NCI-H748 treated with DMSO at 0.1 percent for 48 hours (cell line): ENCODE data around the gene SLC45A1.

Experiments used
- DNase-seq: peaks from one replicate; lab custom pipeline; 2025; lab: John Stamatoyannopoulos, UW

SLC45A1 gene

DNA sequence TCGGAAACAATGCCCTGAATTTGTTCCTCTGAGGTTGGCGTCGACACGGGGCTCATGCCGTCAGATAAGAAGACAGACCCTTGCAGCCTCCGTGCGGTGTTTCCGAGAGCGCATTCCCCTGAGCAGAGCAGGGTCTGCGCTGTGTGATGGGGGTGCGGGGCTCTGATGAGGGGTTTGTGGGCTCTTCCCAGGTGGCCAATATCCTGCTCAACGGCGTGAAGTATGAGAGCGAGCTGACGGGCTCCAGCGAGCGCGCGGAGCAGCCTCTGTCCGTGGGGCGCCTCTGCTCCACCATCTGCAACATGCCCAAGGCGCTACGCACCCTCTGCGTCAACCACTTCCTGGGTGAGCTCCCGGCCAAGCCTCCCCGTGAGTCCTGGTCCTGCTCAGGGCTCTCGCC, 17.3 kb downstream of the SLC45A1 start:
- no peak for DNase-seq

DNA sequence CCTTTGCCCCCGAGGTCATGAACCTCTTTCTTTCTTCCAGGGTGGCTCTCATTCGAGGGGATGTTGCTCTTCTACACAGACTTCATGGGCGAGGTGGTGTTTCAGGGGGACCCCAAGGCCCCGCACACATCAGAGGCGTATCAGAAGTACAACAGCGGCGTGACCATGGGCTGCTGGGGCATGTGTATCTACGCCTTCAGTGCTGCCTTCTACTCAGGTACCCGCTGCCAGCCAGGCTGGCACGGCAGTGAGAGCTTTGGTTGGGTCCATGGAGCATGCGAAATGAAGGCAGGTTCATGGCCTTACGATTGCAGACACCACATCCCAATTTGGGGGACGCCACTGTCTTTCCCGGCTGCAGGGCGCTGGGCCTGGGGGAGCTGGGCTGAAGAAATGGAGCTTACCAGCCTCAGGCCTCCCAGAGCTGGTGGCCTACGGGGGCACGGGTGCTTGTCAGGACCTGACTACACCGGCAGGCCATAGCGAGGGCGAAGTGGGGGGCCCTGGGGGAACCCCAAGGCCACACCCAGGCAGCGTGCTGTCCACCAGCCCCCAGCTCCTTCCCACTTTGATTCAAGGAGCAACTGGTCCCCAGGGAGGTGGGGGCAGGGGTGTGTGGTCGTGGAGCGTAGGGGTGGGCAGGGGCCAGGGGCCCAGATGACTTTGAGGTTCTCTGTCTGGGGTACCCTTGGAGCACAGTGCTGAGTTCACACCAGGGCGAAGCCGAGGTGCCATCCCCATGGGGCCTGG, 20.0 kb downstream of the SLC45A1 start:
- no peak for DNase-seq

DNA sequence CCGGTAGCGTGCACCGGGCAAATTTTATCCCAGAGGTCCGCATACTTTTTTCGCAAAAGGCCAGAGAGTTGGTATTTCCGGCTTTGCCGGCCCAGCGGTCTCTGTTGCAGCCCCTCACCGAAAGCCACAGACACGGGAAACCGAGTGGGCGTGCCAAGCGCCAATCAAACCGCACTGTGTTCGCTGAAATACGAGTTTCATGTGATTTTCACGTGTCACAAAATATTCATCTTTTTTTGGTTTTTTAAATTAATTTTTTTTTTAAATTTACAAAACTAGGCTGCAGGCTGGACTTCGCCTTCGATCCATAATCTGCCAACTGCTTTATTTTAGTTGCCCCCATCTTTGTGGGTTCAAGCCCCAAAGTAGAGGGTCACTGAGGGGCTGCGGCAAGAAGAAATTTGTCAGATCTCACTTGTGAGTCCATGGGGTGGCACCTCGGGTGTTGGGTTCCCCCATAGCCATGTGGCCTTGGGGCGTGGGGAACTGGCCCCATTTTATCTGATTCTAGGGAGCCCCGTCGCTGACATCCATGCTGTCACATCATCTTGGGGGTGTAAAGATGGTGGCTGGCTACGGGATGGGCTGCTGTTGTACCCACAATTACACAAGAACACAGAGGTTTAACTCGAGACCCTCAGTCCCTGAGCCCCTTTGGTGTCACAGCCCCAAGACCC, 20.8 kb downstream of the SLC45A1 start:
- no peak for DNase-seq

DNA sequence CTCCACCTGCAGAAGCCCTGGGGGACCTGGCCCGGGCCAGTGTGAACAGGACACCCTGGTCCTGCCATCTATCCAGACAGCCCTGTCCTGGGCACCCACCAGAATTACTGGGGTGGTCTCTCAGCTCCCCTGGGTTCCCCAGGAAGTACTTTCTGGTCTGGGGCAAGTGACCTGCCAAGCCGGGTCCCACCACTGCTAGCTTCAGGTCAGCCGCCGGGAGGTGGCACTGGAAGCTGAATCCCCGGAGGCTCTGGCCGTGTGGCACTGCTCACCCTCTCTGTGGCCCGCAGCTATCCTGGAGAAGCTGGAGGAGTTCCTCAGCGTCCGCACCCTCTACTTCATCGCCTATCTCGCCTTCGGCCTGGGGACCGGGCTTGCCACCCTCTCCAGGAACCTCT, 21.3 kb downstream of the SLC45A1 start:
- no peak for DNase-seq

DNA sequence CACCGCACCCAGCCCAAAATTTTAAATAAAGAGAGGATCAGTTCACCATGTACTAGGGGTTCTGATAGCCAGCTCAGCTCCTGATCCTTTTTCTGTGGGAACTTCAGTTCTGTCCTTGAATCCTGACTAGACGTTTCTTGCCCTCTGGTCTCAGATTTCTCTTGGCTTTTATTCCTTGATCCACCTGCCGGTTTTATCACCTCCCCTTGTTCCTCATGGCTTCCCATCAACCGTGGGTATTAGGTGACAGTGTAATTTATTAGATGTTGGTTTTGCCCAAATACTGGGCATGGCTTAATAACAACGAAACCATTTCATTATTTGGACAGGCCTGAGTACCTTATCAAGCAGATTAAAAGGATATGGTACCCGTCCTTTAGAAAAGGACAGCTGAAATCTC, 22.5 kb downstream of the SLC45A1 start:
- DNase-seq = no peak

DNA sequence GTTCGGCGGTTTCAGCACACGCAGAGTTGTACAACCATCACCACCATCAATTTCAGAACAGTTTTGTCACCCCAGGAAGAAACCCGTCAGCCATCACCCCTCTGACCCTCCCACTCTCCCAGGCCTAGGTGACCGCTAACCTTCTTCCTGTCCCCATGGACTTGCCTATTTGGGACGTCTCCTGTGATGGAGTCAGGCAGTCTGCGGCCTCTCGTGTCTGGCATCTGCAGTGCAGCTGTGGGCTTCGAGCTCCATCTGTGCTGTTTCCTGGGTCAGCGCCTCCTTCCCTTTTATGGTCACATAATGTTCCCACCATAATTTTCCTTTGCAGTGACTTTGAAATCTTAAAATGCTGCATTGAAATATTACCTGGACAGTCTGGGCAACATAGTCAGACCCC, 24.4 kb downstream of the SLC45A1 start:
- no peak for DNase-seq

DNA sequence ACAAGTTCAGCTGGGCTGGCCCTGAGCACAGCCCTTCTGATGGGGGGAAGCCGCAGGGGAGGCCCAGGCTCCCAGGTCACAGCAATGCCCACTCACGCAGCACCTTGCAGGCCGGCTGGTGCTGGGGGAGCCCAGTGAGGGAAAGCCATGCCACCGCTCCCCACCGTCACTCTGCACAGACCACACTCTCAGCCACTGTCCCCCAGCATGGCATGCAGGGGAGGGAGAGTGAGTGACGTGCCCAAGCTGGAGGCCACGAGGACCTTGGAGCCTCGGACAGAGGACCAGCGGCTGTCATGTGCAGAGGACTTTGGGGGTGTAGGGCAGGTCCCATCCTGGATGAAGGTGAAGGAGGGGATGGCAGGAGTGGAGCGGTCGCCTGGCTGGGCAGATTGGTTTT, 25.1 kb downstream of the SLC45A1 start:
- DNase-seq = no peak

DNA sequence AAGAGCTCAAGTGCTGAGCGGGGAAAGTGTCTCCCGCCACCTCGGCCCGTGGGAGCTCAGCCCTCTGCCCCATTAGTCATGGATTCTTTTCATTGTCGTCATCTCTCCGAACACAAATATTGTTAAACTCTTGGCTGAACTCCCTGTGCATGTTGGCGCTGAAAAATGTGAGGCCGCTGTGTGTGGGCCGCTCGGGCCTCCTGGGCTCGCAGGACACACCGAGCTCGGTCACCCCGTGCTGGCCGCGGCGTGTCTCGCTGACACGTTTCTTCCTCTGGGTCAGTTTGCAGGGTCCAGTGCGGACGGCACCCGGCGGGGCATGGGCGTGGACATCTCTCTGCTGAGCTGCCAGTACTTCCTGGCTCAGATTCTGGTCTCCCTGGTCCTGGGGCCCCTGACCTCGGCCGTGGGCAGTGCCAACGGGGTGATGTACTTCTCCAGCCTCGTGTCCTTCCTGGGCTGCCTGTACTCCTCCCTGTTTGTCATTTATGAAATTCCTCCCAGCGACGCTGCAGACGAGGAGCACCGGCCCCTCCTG, 25.6 kb downstream of the SLC45A1 start:
- no peak for DNase-seq

DNA sequence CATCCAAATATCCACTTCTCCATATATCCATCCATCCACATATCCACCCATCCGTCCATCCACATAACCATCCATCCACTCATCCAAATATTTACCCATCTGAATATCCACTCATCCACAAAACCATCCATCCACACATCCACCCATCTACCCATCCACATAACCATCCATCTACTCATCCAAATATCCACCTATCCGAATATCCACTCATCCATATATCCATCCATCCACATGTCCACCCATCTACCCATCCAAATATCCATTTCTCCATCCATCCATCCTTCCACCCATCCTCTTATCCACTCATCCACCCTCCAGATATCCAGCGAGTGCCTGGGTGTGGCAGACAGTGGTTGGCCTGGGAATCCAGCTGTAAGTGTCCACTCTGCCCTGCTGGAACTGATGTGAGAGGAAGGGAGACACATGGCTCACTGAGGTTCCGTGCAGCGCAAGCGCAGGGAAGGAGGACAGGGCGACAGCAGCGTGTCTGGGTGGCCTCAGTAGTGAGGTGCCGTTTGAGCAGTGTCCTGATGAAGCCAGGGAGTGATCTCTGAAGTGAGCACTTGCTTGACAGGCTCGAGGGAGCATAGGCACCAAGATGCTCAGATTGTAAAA, 27.1 kb downstream of the SLC45A1 start:
- no peak for DNase-seq

DNA sequence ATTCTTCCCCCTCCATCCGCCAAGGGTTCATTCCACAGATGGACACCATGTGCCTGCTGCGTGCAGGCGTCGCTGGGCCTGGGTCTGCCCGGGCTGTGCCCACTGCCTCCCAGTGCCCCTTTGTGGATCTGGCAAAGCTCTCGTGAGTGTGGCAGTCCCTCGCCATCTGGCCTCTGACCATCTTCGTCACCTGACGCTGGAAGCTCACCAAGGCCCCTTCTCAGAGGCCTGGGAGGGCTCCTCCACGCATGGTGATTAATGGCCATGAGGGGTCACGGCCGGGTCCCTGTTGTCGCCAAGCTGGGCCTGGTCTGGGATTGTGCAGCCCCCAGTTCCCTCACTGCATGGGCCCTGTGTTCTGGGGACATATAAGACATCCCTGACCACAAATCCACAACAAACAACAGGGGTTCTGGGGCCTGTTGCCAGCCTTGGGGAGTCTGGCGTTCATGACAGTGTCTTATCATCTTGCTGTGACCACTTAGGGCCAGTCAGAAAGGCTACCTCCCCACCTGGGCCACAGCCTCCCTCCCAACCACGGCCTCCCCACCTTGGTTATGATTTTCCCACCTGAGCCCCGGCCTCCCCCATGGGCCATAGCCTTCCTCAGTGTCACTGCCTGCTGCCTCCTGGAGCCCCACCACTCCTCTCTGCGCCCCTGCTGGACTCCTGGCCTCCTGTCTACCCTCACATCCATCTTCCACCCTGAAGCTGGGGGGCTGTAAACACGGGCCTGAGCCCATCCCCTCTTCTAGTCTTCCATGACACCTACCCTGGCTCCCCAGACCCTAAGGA, 27.9 kb downstream of the SLC45A1 start:
- no peak for DNase-seq

DNA sequence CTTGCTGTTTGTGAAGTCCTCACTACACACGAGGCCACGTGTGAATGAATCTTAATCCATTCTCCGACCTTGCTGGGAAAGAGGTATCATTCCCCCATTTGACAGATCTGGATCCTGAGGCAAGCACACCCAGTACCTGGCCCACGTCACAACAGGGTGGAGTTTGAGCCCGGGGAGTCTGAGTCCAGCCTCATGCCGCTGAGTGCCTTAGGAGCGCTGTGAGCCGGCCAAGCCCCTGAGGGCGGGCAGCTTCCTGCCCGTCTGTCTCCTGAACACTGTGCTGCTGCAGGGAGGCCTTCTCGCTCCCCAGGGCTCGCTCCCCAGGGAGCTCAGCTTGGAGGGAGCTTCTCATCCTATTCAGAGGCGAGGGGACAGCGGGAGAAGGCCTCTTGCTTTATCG, 29.7 kb downstream of the SLC45A1 start:
- no peak for DNase-seq

DNA sequence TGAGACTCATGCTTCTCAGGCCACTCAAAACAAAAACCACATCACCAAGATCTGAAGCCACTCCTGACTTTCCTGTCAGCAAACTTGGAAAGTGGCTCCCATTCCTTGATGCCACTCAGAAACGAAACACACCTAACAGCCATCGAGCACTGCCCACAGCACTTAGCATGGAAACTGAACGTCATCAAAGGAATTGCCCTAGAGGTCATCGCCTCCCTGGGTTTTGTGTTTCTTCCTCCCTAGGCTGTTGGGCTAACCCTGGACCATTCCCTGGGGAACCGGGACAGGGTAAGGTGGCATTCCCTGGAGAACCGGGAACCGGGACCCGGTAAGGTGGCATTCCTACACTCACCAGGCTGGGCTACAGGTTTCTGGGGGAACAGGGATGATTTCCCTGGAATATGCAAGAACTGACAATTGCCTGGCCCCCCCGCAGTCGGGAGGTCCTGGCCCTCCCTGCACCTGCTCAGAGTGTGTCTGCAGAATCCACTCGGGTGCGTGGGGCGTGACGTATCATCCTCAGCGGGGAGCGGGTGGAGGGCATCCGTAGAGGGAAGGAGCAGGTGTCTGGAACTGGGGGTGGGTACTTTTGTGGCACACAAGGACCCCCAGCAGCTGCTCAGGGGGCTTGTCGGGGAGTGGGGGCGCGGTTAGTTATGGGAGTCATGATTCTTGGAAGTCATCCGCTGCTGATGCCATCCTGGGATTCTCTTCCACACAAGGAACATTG, 30.3 kb downstream of the SLC45A1 start:
- DNase-seq = no peak

DNA sequence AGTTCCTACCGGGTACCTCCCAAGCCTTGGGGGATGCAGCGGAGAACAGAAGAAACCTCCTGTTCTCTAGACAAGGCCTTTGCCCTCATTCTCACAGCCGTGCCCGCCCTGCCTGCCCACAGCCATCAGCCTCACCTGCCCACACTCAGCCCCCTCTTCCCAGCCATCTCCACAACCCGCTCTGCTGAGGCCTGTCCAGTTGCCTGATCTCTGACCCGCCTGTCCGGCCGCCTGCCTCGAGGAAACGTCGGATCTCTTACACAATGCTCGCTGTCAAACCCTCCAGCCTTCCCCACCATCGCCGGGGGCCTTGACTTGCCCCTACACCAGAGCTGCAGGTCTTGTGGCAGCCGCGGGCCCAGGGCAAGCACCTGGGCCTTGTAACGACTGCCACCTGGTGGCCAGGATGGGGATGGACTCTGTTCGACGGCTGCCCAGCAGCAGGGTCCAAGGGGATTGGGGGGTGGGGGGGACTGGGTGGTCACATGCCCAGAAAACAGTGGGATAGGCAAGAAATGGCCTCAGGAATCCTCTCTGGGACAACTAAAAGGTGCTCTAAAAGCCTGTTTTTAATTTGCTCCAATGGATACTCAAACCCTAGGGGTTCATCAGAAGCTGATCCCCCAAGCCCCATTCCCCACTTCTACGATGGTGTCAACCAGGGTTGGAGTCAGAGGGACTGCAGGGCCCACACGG, 31.0 kb downstream of the SLC45A1 start:
- DNase-seq = peak; percentile 11

DNA sequence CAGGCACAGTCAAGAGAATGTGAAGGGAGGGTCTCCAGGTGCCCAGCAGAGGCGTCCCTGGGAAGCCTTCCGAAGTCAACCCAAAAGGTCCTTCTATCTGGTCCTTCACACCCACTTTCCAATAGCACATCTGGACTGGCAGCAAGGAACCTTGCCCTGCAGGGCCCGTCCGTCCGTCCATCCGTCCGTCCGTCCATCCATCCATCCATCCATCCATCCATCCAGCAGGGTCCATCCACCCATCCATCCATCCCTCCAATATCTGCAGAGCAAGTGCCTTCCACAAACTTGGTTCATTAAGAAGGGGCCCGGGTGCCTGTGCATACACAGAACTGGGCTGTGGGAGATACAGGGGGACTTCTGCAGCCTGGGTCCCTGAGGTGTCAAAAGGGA, 31.6 kb downstream of the SLC45A1 start:
- DNase-seq = no peak

DNA sequence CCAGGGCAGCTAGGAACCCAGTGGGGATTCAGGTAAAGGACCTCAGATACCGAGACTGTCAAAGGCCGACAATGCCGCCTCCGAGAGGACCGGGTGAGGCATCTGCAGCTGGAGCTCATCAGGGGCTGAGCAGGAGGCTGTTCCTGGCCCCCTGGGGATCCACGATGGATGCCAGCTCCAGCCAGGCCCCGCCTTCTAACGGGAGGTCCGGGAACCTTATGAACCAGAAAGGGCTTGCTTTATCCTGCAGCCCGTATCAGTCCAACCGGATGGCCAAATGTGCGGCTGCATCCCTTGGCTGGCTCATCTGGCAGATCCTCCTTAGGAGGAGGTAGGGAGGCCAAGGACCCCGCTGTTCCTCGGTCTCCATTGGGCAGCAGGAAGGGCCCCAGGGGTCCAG, 32.0 kb downstream of the SLC45A1 start:
- DNase-seq = no peak

DNA sequence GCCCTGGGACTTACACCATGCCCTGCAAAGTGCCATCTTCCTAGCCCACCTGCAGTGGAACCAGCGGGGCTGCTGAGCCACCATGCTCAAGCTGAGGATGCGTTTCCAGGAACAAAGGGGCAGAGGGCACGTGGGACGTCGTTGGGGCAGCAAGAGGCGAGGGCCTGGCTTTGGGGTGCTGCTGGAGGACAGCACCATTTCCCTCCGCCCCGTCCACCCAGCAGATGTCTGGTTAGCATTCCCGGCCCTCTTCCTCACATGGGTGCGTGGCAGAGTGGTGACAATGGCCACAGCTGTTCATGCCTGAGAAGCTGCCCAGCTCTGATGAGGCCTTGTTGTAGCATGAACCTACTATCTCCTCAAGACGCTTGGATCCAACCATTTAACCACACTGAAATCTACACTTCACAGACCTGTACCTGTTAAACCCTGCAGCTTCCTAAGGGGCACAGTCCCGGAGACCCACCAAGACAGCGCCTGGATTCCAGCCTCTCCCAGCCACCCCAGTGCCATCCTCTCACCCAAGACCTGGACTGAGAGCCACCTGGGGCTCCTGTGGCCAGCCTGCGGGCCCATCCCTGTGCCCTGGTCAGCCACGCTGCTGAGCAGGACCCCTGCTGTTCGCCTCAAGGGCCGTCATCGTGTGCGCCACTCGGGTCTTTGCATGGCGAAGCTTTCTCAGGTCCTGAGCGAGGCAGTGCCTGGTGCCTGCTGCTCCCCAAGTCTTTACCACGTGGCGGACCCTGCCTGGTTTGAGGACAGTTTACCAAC, 33.2 kb downstream of the SLC45A1 start:
- DNase-seq = no peak

DNA sequence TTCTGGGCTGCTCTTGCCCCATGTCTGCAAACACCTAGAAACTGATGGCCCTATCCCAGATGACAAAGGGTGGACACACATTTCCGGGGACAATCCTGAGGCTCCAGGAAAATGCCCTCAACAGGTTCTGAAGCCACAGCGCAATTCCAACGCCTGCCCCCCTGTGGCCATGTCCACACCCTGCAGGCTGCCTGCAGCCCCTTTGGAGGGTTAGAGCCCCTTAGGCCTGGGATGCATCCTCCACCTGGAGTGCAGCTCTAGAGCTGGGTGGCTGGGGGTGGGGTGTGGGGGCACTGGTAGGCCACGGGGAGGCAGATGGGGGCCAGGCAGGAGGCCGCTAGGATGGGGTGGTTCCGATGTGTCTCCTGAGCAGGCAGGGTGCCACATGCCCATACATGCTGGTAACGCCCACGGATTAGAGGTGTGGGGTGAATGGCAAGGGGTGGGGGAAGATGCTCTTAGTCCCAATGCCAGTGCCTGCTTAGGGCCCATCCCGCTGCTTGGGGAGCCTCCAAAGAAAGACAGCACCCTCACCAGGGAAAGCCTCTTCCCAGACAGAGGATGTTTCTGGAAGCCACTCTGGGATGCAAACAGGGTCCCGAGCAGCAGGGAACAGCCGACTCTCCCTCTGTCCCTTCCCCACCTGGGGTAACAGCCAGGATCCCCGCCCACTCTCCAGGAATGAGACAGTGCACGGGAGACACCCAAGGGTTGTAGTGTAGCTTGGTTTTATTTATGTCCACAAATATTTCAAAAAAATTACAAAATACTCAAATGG, 34.0 kb downstream of the SLC45A1 start:
- DNase-seq = no peak

DNA sequence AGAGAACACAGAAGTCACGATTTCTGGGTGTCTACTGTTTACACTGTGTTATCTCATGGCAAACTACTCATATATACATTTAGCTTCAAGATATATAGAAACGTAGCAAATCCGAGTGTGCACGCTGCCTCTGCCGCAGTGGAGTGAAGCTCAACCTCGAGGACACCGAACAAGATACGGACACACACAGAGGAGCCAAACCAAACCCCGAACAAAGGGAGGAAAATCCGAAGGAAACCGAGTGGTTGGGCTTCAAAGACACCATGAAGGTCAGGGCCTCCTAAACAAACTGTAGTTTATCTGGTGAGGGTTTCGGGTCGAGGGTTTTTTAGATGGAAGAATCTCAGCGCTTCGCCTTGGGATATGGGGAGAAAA, 34.5 kb downstream of the SLC45A1 start:
- DNase-seq = no peak
